ENCODE measurements around the gene AFF3.
A peak's percentile ranks its signal among the peaks of the same experiment; 100 is the strongest.

- peak; percentile 11; the same call in 1 of the 2 replicates for TF ChIP-seq CTCF (IDR thresholded peaks at IDR 0.05)
- TF ChIP-seq ZFX (IDR thresholded peaks at IDR 0.05; ENCODE audit: borderline replicate concordance), result no peak
Measured at GRCh38 chr2:99725820-99726219, 416.6 kb downstream of the AFF3 start.

Data from 22Rv1 (cell line).